ENCODE data around the gene ODF4. TPM values are rescaled to one million over a fixed set of nuclear protein-coding genes. Genes with fewer than 3 reads are reported as not detected.

Gene ODF4
- total and polyA plus RNA-seq, 7 donors, result not detected

- H3K4me1 ChIP-seq, result peaks cover 38% of the 10 kb centered on the region
- H3K4me3 ChIP-seq, result no peak overlapping the region
- no peaks in the 10 kb centered on the region for H3K27me3 ChIP-seq (ENCODE audit: insufficient read depth in 3 of 3, low read length in 2 of 3)
- intact Hi-C loops (cut with DNase I), result loop anchor here in 1 of 2 donors (10.0 kb wide), 1 partner anchor 108 kb away; no protein-coding TSS in a partner anchor
- peak overlapping the region; percentile 76 for H3K27ac ChIP-seq
- TF ChIP-seq CTCF (IDR thresholded peaks at IDR 0.05), result no peak
- peaks cover 0 to 7% of the 10 kb centered on the region in 2 donors for H3K36me3 ChIP-seq (ENCODE audit: insufficient read depth in 1 of 2, low read depth in 1 of 2)
- ATAC-seq (peak; percentile 51 to 82 (median 68)), DNase-seq (no peak)
- no peaks in the 10 kb centered on the region for H3K9me3 ChIP-seq
- 36 to 72% (median 42%) methylated on average over 4 of the region's 4 CpGs for WGBS, 3 donors
These were observed 23.2 kb downstream of the ODF4 start for GRCh38 chr17:8362651-8363332.

GRCh38 chr17:8365143-8365542 is 25.5 kb downstream of the ODF4 start:
- H3K27ac ChIP-seq, result peak overlapping the region; percentile 58

DNA sequence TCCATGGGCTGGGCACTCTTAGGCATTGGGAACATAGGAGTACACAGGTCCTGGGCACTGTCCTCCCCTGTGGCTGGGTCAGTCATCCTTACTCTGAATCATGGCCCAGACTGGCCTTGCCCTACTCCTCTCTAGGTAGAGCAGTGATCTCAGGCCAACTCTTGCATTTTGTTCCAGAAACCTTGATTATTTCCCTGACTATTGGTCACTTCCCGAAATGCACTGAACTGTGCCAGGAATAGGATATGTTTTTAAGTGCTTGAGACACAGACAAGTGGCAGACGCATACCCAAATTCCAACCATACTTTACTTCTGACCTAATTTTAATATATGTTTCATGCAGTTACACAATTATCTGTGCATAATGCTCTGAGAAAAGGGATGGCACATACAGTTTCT is 26.6 kb downstream of the ODF4 start:
- ATAC-seq (peak in 2 of 4 donors; percentile 49 to 62), DNase-seq (no peak)
- H3K27ac ChIP-seq, result peak overlapping the region; percentile 58
- intact Hi-C loops (cut with DNase I), result loop anchor here in 1 of 2 donors (10.0 kb wide), 1 partner anchor 111 kb away; no protein-coding TSS in a partner anchor
- WGBS, 3 donors, result 42 to 63% (median 48%) methylated on average over 2 of the region's 2 CpGs
- H3K36me3 ChIP-seq (ENCODE audit: insufficient read depth in 1 of 2, low read depth in 1 of 2), result peaks cover 5 to 23% of the 10 kb centered on the region in 2 donors
- H3K27me3 ChIP-seq (ENCODE audit: insufficient read depth in 3 of 3, low read length in 2 of 3), result no peaks in the 10 kb centered on the region
- no peak for TF ChIP-seq CTCF (IDR thresholded peaks at IDR 0.05)
- H3K4me1 ChIP-seq, result peaks cover 34% of the 10 kb centered on the region
- H3K9me3 ChIP-seq, result no peaks in the 10 kb centered on the region
- no peak overlapping the region for H3K4me3 ChIP-seq

More at GRCh38 chr17:8365143-8365542, 25.5 kb downstream of the ODF4 start:
- no peak for DNase-seq
- Histone ChIP-seq H3K27me3 (ENCODE audit: insufficient read depth in 3 of 3, low read length in 2 of 3) (no peaks in the 10 kb centered on the region), H3K4me3 (no peak overlapping the region), H3K9me3 (no peaks in the 10 kb centered on the region), H3K36me3 (ENCODE audit: insufficient read depth in 1 of 2, low read depth in 1 of 2) (peaks cover 5 to 23% of the 10 kb centered on the region in 2 donors), H3K4me1 (peaks cover 29% of the 10 kb centered on the region)
- 41 to 68% (median 64%) methylated on average over 1 of the region's 1 CpG for WGBS, 3 donors
- intact Hi-C loops (cut with DNase I), result loop anchor here in 1 of 2 donors (10.0 kb wide), 1 partner anchor 110 kb away; no protein-coding TSS in a partner anchor
- no peak for TF ChIP-seq CTCF (IDR thresholded peaks at IDR 0.05)
- peak; percentile 23 to 52 (median 36) for ATAC-seq

DNA sequence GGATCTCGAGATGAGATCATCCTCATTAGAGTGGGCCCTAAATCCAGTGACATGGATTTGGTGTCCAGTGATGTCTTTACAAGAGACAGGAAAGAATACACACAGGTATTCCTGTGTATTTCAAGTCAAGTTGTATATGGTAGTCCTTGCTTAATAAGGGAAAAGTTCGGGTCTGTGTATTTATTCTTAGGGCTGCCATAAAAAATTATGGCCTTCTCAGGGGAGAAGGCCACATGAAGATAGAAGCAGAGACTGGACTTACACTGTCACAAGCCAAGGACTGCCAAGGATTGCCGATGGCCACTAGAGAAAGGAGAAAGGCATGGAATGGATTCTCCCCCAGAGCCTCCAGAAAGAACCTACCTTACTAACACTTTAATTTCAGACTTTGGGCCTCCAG is 28.6 kb downstream of the ODF4 start:
- Histone ChIP-seq H3K27me3 (ENCODE audit: insufficient read depth in 3 of 3, low read length in 2 of 3) (no peaks in the 10 kb centered on the region), H3K9me3 (no peaks in the 10 kb centered on the region), H3K4me1 (peaks cover 29% of the 10 kb centered on the region), H3K27ac (peak overlapping the region; percentile 23), H3K4me3 (no peak overlapping the region), H3K36me3 (ENCODE audit: insufficient read depth in 1 of 2, low read depth in 1 of 2) (peaks cover 5 to 23% of the 10 kb centered on the region in 2 donors)
- WGBS, 3 donors, result 90 to 96% (median 91%) methylated on average over 3 of the region's 3 CpGs
- ATAC-seq, result no peak
- no peak for TF ChIP-seq CTCF (IDR thresholded peaks at IDR 0.05)
- intact Hi-C loops (cut with DNase I), result loop anchor here in 1 of 2 donors (10.0 kb wide), 1 partner anchor 113 kb away; no protein-coding TSS in a partner anchor
- no peak for DNase-seq

Data from psoas muscle (tissue), 8 donors.